Activated T-helper 17 cell treated with anti-CD3 and anti-CD28 coated beads, Interleukin-2, amount 50 U/mL, for 72 hours (primary cell): ENCODE results near the gene ZNF609. TPM values are rescaled to one million over a fixed set of nuclear protein-coding genes. Genes with fewer than 3 reads are reported as not detected.

Source experiments
- ATAC-seq: fragments of 150-1000 bp; cut with Tn5 transposase; replicated peaks from 2 replicates; pipeline ENCODE4 v1.10.0; 2021; ENCODE audit warnings: mild to moderate bottlenecking, moderate library complexity
- H3K27ac Mint-ChIP-seq: one replicate; pipeline ENCODE4 v1.8.0; 2022; ENCODE audit warnings: mixed read lengths
- H3K27me3 Mint-ChIP-seq: one replicate; pipeline ENCODE4 v1.8.0; 2022; ENCODE audit warnings: mixed read lengths
- H3K36me3 Mint-ChIP-seq: one replicate; pipeline ENCODE4 v1.8.0; 2022; ENCODE audit warnings: low read depth, mild to moderate bottlenecking, mixed read lengths
- H3K4me1 Mint-ChIP-seq: one replicate; pipeline ENCODE4 v1.8.0; 2022; ENCODE audit warnings: mixed read lengths
- H3K4me3 Mint-ChIP-seq: one replicate; pipeline ENCODE4 v1.8.0; 2022; ENCODE audit warnings: mild to moderate bottlenecking, mixed read lengths
- H3K9me3 Mint-ChIP-seq: one replicate; pipeline ENCODE4 v1.8.0; 2022; ENCODE audit warnings: mixed read lengths
- total RNA-seq, 2 donors: library from RNA; stranded (reverse); gene quantifications; one replicate each; pipeline ENCODE4 v1.2.3, GENCODE V29; 2022

ZNF609 gene
- total RNA-seq, 2 donors from 2014 or later = 27.3 to 41.2 TPM

GRCh38 chr15:64651601-64652191 lies 191.3 kb downstream of the ZNF609 start:
- Mint-ChIP-seq H3K36me3 (no peaks in the 10 kb centered on the region), H3K9me3 (no peaks in the 10 kb centered on the region), H3K27ac (peak overlapping the region; percentile 85), H3K27me3 (no peaks in the 10 kb centered on the region), H3K4me1 (peaks cover 27% of the 10 kb centered on the region), H3K4me3 (peak overlapping the region; percentile 68)
- peak; percentile 99 for ATAC-seq

GRCh38 chr15:64653757-64654156 lies 193.4 kb downstream of the ZNF609 start:
- Mint-ChIP-seq H3K9me3 (no peaks in the 10 kb centered on the region), H3K4me1 (peaks cover 25% of the 10 kb centered on the region), H3K36me3 (no peaks in the 10 kb centered on the region), H3K27me3 (no peaks in the 10 kb centered on the region), H3K4me3 (no peak overlapping the region), H3K27ac (no peak overlapping the region)
- no peak for ATAC-seq

- H3K27me3 Mint-ChIP-seq = no peaks in the 10 kb centered on the region
- H3K4me1 Mint-ChIP-seq = peaks cover 7% of the 10 kb centered on the region
- no peak overlapping the region for H3K4me3 Mint-ChIP-seq
- no peaks in the 10 kb centered on the region for H3K9me3 Mint-ChIP-seq
- H3K36me3 Mint-ChIP-seq = no peaks in the 10 kb centered on the region
- H3K27ac Mint-ChIP-seq = no peak overlapping the region
- ATAC-seq = no peak
Observed at GRCh38 chr15:64656508-64656907, 196.1 kb downstream of the ZNF609 start.

GRCh38 chr15:64665179-64665578 lies 204.8 kb downstream of the ZNF609 start:
- Mint-ChIP-seq H3K36me3 (no peaks in the 10 kb centered on the region), H3K4me3 (no peak overlapping the region), H3K4me1 (peaks cover 10% of the 10 kb centered on the region), H3K9me3 (no peaks in the 10 kb centered on the region), H3K27ac (no peak overlapping the region), H3K27me3 (no peaks in the 10 kb centered on the region)
- no peak for ATAC-seq

- no peaks in the 10 kb centered on the region for H3K36me3 Mint-ChIP-seq
- H3K4me3 Mint-ChIP-seq = no peak overlapping the region
Observed at GRCh38 chr15:64667736-64668161, 207.4 kb downstream of the ZNF609 start.

GRCh38 chr15:64673866-64674265 lies 213.5 kb downstream of the ZNF609 start:
- Mint-ChIP-seq H3K27ac (peak overlapping the region; percentile 72), H3K4me1 (no peaks in the 10 kb centered on the region), H3K4me3 (no peak overlapping the region), H3K9me3 (no peaks in the 10 kb centered on the region), H3K36me3 (peaks cover 50% of the 10 kb centered on the region), H3K27me3 (no peaks in the 10 kb centered on the region)
- ATAC-seq = no peak

More at GRCh38 chr15:64667736-64668161, 207.4 kb downstream of the ZNF609 start:
- no peaks in the 10 kb centered on the region for H3K27me3 Mint-ChIP-seq
- H3K9me3 Mint-ChIP-seq = no peaks in the 10 kb centered on the region
- H3K4me1 Mint-ChIP-seq = peaks cover 10% of the 10 kb centered on the region
- no peak for ATAC-seq
- peak overlapping the region; percentile 6 for H3K27ac Mint-ChIP-seq

GRCh38 chr15:64678126-64678819 lies 217.9 kb downstream of the ZNF609 start:
- ATAC-seq = peak; percentile 52
- no peaks in the 10 kb centered on the region for H3K27me3 Mint-ChIP-seq
- peak overlapping the region; percentile 60 for H3K27ac Mint-ChIP-seq
- H3K36me3 Mint-ChIP-seq = peaks cover 91% of the 10 kb centered on the region
- H3K4me1 Mint-ChIP-seq = no peaks in the 10 kb centered on the region
- H3K4me3 Mint-ChIP-seq = no peak overlapping the region
- no peaks in the 10 kb centered on the region for H3K9me3 Mint-ChIP-seq

GRCh38 chr15:64680097-64680496 lies 219.7 kb downstream of the ZNF609 start:
- Mint-ChIP-seq H3K36me3 (peaks cover 90% of the 10 kb centered on the region), H3K9me3 (no peaks in the 10 kb centered on the region), H3K4me1 (no peaks in the 10 kb centered on the region), H3K27ac (peak overlapping the region; percentile 38), H3K27me3 (no peaks in the 10 kb centered on the region), H3K4me3 (no peak overlapping the region)
- no peak for ATAC-seq

GRCh38 chr15:64681424-64682024 lies 221.1 kb downstream of the ZNF609 start:
- no peaks in the 10 kb centered on the region for H3K4me1 Mint-ChIP-seq
- H3K4me3 Mint-ChIP-seq = no peak overlapping the region
- peak; percentile 37 for ATAC-seq
- H3K27me3 Mint-ChIP-seq = no peaks in the 10 kb centered on the region
- H3K36me3 Mint-ChIP-seq = peaks cover 93% of the 10 kb centered on the region
- H3K9me3 Mint-ChIP-seq = no peaks in the 10 kb centered on the region
- peak overlapping the region; percentile 49 for H3K27ac Mint-ChIP-seq

GRCh38 chr15:64682255-64682654 lies 221.9 kb downstream of the ZNF609 start:
- Mint-ChIP-seq H3K27ac (peak overlapping the region; percentile 56), H3K4me1 (no peaks in the 10 kb centered on the region), H3K36me3 (peaks cover 97% of the 10 kb centered on the region), H3K27me3 (no peaks in the 10 kb centered on the region), H3K4me3 (no peak overlapping the region), H3K9me3 (no peaks in the 10 kb centered on the region)
- ATAC-seq = no peak

GRCh38 chr15:64683378-64683777 lies 223.0 kb downstream of the ZNF609 start:
- H3K36me3 Mint-ChIP-seq = peaks cover 97% of the 10 kb centered on the region
- no peaks in the 10 kb centered on the region for H3K4me1 Mint-ChIP-seq
- no peaks in the 10 kb centered on the region for H3K27me3 Mint-ChIP-seq
- H3K4me3 Mint-ChIP-seq = no peak overlapping the region
- no peaks in the 10 kb centered on the region for H3K9me3 Mint-ChIP-seq
- H3K27ac Mint-ChIP-seq = peak overlapping the region; percentile 56
- no peak for ATAC-seq

GRCh38 chr15:64685230-64685888 lies 225.0 kb downstream of the ZNF609 start:
- H3K27me3 Mint-ChIP-seq = no peaks in the 10 kb centered on the region
- H3K36me3 Mint-ChIP-seq = peaks cover 97% of the 10 kb centered on the region
- no peak for ATAC-seq
- no peaks in the 10 kb centered on the region for H3K4me1 Mint-ChIP-seq
- H3K27ac Mint-ChIP-seq = no peak overlapping the region
- H3K9me3 Mint-ChIP-seq = no peaks in the 10 kb centered on the region
- no peak overlapping the region for H3K4me3 Mint-ChIP-seq

- H3K27me3 Mint-ChIP-seq = no peaks in the 10 kb centered on the region
- no peaks in the 10 kb centered on the region for H3K9me3 Mint-ChIP-seq
- no peak overlapping the region for H3K27ac Mint-ChIP-seq
- ATAC-seq = peak; percentile 34
- no peak overlapping the region for H3K4me3 Mint-ChIP-seq
- H3K36me3 Mint-ChIP-seq = peaks cover 97% of the 10 kb centered on the region
- no peaks in the 10 kb centered on the region for H3K4me1 Mint-ChIP-seq
Observed at GRCh38 chr15:64686130-64686735, 225.9 kb downstream of the ZNF609 start.

- H3K4me1 Mint-ChIP-seq = no peaks in the 10 kb centered on the region
- peaks cover 91% of the 10 kb centered on the region for H3K36me3 Mint-ChIP-seq
- H3K27ac Mint-ChIP-seq = peak overlapping the region; percentile 57
- ATAC-seq = no peak
- no peak overlapping the region for H3K4me3 Mint-ChIP-seq
- no peaks in the 10 kb centered on the region for H3K27me3 Mint-ChIP-seq
- H3K9me3 Mint-ChIP-seq = no peaks in the 10 kb centered on the region
Observed at GRCh38 chr15:64687172-64687571, 226.8 kb downstream of the ZNF609 start.
